Stimulated activated CD4-positive, alpha-beta T cell treated with anti-CD3 and anti-CD28 coated beads, TNF-alpha, amount 100 ng/mL, for 24 hours (primary cell): ENCODE measurements around the gene IFI27L2.
A peak's percentile ranks its signal among the peaks of the same experiment; 100 is the strongest.

Experiments
- DNase-seq, 3 experiments: peaks; one replicate each; pipeline ENCODE4 v3.0.0-alpha.2; 2020; ENCODE audit warnings: low read depth in 3 of 3

The IFI27L2 gene

DNA sequence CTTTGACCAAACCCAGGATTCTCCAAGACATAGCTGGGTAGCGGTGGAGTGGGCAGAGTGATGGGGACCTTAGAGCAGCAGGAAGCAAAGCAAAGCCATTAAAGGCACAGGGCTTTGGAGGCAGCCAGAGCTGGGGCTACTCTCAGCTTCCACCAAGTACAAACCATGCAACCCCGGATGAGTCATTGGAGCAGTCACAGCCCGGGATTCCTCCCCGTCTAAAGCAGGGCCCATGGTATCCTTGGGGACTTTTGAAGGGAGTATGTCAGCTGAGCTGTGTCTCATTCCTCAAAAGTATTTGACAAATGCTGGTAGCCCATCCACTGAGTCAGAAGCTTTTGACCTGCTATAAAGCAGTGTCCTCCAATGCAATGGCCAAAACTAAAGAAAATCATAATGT, 28.6 kb downstream of the IFI27L2 start:
- no peak for DNase-seq

GRCh38 chr14:94099006-94099405, 30.4 kb downstream of the IFI27L2 start:
- no peak for DNase-seq

- no peak for DNase-seq
Observed at GRCh38 chr14:94098326-94098992, 30.9 kb downstream of the IFI27L2 start.

- DNase-seq = no peak
Observed at GRCh38 chr14:94097091-94097490, 32.3 kb downstream of the IFI27L2 start.

DNA sequence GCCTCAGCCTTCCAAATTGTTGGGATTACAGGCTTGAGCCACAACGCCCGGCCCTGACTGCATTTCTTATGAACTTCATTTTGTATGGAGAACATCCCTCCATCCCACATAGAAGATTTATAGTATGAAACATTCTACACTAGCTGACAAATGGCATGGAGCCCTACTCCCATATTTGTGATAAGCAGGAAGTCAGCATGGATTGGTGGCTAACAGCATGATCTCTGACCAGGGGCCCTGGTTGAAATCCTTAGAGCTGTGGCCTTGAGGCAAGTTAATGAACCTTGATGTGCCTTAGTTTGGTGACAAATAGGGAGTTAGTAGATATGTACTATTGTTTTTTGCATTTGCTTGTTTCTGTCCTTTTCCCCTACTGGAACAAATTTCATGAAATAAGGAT, 36.0 kb downstream of the IFI27L2 start:
- DNase-seq = no peak

DNA sequence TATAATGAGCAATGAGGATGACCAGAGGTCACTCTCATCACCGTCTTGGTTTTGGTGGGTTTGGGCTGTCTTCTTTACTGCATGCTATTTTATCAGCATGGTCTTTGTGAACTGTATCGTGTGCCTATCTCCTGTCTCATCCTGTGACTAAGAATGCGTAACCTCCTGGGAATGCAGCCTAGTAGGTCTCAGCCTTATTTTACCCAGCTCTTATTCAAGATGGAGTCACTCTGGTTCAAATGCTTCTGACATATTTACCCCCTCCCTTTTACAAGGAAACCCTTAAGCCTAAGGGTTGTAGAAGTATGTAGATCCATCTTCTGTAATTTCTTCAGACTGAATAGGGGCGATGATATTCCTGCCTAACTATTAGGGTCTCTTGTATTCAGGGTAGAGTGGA, 39.9 kb downstream of the IFI27L2 start:
- no peak for DNase-seq

- no peak for DNase-seq
Observed at GRCh38 chr14:94088516-94088915, 40.9 kb downstream of the IFI27L2 start.

- DNase-seq = no peak
Observed at GRCh38 chr14:94087891-94088290, 41.5 kb downstream of the IFI27L2 start.

DNA sequence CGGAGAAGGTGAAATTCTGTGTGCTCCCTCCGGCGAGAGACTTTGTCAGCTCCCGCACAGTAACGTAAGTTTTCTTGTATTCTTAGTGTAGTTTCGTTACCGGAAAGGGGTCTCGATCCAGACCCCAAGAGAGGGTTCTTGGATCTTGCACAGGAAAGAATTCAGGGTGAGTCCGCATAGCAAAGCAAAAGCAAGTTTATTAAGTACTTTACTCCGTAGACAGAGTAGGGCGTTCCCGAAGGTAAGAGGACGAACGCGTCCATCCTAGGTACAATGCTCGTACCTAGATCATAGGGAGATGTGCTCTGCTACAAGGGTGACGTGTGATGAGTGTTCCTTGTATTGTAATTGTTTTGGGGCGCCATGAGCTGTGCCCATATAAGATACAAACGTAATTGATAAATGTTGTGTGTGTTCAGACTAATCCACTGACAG, 48.0 kb downstream of the IFI27L2 start:
- no peak for DNase-seq

GRCh38 chr14:94080621-94081385, 48.6 kb downstream of the IFI27L2 start, which contains the start of the genes DDX24 and IFI27L1:
TSS of gene DDX24 (minus strand) at chr14:94081202. CDS start at chr14:94079742, 1,460 bp downstream.
TSS of gene IFI27L1 (plus strand) at chr14:94081310. CDS start at chr14:94096938, 15,628 bp downstream.
- DNase-seq = peak; percentile 90 to 96 (median 94)

DNA sequence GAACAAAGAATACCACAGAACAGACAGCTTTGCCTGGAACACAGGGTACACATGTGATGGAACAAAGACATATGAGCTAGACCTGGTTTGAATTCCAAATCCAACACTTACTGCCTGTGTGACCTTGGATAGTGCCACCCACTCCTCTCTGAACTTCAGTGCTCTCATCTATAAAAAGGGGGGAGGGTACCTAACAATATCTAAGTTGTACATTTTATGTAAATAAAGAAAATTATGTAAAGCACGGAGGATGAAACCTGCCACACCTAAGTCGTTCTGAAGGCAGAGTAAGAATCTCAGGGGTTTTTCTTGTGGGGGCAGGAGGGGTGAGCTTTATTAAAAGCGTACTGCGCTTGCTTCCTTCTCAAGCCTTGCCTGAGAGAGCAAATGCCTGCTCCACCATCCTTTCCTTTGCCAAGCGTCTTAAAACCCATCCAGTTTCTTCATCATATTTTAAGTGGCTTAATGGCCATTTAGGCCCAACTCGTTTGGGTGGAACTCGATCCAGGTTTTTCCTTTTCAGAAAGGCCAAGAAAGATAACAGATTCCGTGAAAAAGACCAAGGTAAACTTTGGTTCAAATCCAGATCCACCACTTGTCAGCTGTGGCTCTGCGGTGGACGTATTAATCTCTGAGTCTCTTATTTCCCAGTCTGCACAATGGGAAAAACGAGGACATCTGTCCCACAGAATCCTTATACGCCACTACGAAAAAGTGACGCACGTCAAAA, 49.3 kb downstream of the IFI27L2 start:
- no peak for DNase-seq

- DNase-seq = no peak
Observed at GRCh38 chr14:94077823-94078222, 51.6 kb downstream of the IFI27L2 start.
